Effector CD4-positive, alpha-beta T cell (primary cell): Measurements from ENCODE around the gene AADACL4.

Source experiments
- DNase-seq: peaks from one replicate; pipeline ENCODE4 v3.0.0-alpha.2; 2020

The AADACL4 gene

DNA sequence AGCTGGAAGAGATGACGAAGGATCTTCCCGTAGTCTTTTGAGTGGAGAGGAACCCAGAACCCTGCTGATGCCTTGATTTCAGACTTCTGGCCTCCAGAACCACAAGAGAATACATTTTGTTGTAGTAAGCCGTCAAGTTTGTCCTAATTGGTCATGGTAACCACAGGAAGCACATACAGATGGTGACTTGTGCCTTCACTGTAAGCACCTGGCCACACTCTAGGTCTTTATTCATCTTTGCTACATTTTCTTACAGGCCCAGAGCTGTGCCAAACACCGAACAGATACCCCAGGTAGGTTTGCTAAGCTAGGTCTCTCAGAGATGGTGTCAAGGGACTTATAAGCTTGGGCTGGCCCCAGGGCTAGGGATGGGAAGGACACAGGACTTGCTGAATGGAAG lies 30.7 kb upstream of the AADACL4 start:
- DNase-seq = no peak

DNA sequence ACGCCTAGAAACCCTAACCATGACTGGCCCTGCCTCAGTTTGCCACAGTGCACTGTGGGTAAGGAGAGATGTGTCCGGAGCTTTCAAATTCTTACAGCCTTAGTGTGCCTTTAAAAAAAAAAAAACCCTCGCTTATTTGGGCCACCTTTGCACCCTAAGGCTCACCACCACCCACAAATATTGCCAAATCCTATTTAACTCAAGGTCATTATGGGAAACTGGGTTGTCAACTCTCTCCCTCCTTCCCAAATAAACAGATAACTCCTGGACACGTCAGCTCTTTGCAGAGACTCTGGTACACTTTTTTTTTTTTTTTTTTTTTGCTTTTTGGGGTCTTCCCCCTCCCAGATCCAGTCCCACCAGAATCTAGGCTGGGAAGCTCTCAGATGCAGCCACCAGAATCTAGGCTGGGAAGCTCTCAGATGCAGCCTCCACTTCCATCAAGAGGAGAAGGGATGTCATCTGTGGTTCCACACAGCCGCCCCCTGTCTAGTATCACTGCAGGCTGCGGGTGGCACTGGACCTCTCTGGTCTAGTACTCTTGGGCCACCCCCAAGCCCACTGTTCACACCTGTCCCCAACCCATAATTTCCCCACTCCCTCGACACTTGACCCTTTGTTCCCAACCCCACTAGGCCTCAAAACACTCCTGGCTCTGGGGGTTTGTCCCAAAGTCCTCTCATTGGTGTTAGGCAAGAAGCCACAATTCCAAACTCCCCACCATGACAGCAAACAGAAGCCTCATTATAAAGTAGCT lies 29.3 kb upstream of the AADACL4 start:
- DNase-seq = no peak

DNA sequence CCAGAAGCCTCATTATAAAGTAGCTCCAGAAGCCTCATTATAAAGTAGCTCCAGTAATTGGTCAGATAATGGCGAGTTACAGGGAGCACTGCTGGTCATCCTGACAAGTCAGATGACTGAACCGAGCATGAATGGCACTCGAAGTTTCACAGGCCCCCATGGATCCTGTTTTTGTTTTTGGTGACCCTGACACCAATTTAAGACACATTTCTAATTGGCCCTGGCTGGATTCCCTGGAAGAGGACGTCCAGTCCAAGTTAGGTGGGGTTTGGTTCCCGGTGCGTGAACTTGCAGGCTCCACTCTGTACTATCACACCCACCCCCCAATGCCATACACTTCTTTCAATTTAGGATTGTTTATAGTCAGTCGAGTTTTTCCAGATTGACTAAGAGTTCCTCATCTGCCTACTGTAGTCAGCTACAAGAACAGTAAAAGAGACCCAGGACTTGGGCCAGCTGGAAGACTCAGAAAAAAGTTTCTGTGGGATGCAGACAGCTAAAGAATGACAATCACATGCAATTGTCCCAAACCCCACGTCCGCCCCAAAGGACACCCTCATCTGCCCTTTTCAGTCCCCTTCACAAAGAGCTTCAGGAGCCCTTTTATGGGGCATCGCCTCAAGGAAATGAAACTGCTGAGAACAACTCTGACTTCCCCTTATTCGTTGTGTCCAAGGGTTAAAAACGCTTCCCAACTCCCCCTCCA lies 28.6 kb upstream of the AADACL4 start:
- no peak for DNase-seq

DNA sequence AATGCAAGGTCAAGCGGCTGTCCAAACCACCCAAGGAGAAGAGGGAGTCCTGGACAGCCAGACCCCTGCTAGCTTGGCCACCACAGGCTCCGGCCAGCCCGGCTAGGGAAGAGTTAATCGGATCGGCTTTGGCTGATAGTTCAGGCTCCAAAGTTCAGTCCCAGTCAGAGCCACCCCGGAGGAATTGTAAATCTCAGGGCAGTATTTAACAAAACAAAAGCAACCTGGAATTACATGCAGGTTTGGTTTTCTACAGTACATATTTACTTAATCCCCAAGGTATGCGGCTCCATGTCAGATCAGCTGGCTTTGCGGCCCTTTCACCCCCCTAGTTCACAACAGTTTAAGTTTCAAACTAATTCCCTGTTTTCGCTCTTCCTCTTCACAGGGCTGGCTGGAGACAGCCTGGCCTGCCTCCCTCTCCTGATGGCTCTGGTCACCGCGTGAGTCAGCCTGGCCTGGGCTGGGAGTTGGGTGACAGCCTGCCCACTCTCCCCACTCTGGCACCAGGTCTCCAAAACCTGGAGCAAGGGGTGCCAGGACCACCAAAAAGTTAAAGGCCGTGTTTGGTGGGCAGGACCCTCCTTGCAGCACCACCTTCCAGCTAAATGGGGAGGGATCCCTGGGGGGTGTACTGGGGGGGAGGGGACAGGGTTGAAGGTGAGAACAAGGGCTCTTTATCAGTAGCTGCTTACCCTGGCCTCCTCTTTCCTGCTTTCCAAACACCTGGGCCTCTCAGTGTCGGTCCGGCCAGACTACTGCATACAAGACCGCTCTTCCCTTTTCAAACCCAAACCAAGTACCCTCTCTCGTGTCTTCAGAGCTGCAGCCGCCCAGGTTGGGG lies 27.8 kb upstream of the AADACL4 start:
- no peak for DNase-seq

DNA sequence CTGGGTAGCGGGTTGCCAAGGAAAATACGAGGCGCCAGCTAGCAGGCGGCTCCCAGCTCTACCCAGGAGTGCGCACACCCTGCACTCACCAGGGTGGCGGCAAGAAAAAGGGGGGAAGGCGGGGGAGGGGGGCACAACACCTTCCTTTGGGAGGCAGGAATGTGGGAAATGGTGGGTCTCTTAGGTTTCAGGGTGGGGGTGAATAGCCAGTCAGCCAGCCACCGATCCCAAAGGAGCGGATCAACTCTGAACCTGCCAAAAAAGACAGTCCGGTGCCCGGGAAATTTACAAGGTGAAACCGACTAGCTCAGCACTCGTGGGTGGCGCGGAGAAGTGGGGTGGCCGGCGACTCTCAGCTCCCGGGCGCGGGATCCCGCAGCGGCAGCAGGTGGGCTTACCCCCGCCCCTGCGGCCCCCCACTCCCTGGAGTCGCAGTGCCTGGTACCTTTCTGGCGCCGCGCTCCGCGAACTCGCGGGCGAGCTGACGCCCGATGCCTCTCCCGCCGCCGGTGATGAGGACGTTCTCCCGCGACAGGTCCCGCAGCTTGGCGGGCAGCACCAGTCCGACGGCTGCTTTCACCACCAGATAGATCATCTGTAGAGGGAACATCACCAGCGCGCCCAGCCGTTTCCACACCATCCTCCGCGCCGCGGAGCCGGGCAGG lies 27.0 kb upstream of the AADACL4 start:
- no peak for DNase-seq

DNA sequence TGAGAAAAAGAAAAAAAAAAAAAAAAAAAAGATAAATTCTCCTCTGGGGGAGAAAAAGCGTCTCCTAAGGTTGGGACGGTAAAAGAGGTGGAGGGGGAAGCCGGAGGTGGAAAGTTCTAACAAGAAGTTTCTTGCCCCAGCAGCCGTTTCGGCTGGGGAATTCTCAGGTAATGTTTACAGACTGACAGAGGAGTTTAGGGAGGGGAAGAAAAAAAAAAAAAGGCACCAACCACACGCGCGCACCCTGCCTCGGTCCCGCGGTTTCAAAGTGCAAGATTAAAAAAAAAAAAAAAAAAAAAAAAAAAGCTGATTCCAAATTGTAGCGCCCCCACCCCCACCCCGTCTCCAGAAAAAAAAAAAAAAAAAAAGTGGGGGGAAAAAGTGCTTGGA lies 26.4 kb upstream of the AADACL4 start:
- DNase-seq = peak; percentile 49

DNA sequence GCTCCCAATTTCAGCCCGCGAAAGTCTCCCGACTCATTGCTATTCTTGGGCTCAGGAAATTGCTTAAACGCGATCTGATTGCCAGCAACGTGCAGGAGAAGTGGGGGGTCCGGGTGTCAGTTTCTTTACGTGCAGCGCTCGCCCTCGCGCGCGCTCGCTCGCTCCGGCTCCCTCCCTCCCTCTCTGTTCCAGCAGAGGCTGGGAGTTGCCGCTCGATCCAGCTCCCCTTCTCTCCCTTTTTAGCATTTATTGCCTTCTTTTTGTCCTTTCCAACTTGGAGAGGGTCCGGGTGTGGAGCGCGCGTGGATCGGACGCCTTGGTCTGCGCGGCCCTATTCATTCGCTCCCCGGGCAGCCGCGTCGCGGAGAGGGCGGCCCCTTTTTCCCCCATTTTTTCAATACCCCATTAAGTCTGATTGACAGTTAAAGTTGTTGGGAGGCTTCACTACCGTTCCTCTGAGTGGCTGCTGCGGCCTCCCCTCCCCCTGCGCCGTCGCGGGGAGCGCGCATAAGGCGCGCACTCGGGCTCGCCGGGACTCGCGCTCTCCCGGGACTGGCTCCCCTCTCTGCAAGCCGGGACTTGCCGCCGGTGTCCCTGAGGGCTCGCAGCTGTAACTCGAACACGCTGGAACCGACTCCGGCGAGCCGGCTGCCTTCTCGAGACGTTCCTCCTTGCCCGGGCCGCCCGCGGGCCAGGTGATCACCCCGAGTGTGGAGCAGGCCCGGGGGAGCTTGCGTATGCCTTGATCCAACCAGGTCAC lies 25.8 kb upstream of the AADACL4 start, which contains the start of gene DHRS3:
Gene DHRS3, minus strand, starts transcription at position 310 of the 760 bp plus-strand sequence. CDS start 862 bp downstream, outside the sequence.
- DNase-seq = peak; percentile 52

DNA sequence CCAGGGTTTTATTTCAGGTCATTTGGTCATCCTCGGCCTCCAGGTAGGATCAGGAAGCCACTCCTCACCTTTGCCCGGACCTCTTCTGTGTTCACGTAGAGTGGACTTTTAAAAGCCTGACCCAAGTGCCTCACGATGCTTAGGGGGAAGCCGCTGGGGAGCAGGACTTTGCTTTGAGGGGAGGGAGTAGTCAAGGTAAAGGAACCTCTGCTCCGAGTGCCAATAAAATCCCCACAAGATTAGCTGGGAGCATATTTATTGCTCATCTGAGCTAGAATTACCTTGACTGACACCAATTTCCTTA lies 25.3 kb upstream of the AADACL4 start:
- DNase-seq = no peak

DNA sequence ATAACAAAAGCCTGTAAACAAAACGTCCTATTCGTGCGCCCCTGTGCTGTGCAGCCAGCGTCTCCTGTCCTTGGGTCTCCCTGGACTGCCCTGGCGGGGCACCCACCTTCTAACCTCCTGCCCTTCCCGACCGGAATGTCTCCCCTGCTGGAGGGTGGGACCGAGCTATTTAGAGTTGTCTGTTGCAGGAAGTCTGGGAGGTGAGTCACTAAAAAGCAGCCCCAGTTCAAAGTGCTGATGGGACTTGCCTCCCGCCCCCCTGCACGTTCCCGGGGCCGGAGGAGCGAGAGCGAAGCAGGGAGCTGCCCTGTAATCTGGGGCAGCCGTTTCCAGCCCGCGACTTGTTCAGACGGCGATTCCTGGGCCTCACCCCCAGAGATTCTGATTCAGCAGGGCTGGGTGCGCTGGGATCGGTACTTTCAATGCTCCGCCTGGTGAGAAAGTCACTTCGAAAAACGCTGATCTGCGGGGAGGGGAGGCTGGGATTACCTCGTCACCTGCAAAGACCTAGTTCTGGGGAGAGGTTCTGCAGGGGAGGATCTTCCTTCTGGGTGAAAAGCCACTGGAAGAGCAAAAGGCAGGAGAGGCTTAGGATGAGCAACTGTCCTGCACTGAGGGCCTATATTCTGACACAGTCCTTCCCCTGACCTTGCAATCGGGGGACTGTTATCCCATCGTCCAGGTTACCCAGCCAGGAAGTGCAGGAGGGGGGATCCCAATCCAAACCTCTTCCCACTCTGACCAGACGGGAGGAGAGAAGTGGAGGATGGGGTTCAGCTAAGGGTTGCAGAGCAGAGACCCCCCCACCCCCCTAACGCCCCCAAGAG lies 24.7 kb upstream of the AADACL4 start:
- DNase-seq = peak; percentile 65

DNA sequence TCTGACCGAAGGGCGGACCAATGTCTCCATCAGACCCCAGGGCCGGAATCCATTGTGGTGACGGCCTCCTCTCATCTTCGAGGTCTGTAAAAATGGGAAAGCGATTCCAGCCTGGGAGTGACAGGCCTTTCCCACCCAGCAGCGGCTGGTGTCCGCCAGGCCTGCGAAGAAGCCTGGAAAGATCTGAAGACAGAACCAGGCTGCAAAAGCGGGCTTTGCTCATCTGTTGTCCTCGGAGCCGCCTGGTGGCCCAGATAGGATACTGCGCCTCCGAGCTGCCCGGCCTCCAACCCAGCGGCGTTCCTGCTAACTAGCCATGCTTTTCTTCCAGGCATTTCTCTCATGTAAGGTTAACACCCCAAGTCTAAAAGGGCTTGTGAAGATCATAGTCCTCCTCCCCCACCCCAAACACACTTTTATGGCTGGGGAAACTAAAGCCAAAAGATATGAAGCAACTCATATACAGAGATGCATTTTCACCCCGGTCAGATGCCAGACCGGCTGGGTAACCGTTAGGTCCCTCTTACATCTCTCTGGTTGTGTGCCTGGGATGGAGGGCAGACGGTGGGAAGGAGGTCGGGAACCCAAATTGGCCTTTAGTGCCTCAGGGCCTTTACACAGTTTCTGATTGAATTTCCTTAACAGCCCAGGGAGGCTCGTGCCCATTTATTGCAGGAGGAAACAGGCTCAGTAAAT lies 23.9 kb upstream of the AADACL4 start:
- peak; percentile 71 for DNase-seq

DNA sequence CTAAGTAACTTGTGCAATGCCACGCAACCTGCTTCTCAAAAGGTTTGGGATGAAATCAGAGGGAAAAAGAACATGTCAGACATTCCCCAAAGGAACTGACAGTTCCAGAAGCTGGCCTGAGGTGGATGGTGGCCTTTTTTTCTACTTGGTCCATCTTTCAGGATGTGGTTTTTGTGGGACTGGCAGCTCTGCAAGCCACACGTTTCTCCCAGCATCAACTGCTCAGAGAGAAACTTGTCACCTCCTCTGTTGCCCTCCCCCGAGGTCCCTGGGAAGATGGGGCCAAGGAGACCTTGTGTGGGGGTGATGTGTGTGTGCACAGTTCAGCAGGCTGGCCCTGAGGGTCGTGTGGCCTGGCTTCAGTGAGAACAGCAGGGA lies 23.4 kb upstream of the AADACL4 start:
- no peak for DNase-seq

DNA sequence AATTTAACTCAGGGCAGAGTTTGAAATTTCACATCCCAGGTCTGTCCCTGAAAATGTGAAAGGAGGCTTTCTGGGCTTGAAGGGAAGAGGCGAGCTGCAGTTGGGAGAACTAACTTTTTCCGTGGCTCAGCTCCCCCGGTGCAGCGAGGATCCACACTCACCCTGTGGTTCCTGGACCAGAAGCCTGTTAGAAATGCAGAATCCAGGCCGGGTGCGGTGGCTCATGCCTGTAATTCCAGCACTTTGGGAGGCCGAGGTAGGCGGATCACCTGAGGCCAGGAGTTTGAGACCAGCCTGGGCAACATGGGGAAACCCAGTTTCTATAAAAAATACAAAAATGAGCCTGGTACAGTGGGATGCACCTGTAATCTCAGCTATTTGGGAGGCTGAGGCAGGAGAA lies 23.0 kb upstream of the AADACL4 start:
- DNase-seq = no peak

DNA sequence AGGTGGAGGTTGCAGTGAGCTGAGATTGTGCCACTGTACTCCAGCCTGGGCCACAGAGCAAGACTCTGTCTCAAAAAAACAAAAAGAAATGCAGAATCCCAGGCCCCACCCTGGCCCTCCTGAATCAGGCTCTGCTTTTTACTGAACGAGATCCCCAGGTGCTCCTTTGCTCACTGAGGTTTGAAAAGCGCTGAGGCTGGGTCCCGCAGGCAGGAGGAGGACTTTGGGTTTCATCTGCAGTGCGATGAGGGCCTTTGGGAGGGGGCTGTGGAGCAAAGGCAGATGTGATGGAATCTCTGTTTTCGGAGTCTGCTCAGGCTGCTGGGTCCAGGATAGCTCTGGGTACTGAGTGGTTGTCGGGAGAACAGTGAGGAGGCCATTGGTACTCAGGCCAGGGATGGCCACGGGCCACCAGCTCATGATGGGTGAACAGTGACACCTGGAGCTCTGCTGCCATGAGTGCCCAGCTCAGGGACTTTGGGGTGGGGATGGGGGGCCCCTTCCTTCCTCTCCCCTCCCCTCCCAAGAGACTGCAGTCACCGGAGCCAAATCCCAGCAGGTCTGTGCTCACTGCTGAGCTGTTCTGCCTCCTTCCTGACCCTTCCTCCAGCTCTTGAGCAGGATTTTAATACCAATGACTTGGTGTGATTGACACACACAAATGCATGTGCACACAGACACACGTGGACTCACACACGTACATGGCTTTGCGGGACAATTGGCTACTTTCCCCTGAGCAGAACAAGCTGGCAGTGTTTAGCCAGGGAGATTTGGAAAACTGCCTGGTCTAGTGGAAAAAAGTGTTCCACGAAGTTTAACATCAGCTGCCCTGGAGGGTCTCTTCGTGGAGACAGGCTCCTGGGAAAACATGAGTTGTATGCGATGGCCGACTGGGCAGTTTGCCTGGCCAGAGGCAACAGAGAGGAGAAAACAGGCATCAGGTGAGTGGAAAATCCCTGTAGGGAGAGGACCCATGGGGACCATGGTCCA lies 22.2 kb upstream of the AADACL4 start:
- no peak for DNase-seq

DNA sequence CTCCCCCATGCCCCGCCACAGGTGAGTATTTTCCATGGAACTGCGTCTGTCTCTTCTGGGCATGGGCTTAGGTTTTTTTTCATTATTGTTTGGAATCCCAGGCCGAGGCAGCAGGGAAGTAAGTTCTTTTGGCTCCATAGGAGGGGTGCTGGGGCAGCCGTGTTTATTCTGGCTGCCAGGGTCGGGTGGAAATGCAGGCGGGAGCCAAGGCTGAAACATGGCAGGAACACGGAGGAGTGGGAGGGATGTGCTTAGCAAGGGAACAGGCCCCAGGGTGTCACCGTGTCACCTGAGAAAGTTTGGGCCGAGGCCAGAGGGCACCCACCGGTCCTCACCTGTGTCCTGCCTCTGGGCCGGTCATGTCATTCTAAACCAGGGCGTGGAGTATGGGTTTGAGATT lies 21.4 kb upstream of the AADACL4 start:
- no peak for DNase-seq

DNA sequence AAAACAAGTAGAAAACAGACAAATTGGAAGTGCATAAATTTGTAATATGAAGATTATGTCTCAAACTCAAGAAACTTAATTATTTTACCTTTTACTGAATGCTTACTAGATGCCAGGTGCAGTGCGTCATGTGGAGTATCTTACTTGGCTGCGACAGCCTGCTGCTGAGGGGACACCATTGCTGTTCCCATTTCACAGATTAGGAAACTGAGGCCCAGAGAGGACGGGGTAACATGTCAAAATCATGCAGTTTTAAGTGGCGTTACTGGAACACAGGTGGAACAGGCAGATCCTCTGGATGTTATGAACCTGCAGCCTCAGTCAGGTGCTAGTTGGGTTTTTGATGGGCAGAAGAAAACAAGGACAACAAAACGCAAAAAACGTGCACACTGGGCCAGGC lies 18.6 kb upstream of the AADACL4 start:
- no peak for DNase-seq

DNA sequence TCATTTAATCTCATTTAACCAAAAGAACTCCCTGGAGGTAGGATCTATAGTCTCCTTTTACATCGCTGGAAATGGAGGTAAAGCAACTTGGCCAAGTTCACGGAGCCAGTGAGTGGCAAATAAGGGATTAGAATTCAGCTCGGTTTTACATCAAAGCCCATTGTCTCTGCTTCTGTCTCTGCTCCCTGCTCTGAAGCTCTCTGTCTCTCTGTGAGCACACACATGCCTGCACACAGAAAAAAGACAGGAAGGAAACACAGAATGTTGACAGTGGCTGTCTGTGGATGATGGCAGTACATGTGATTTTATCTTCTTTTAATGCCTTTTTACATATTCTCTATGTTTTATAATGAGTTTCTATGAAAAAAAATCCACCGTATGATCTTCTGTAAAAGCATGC lies 17.0 kb upstream of the AADACL4 start:
- no peak for DNase-seq

DNA sequence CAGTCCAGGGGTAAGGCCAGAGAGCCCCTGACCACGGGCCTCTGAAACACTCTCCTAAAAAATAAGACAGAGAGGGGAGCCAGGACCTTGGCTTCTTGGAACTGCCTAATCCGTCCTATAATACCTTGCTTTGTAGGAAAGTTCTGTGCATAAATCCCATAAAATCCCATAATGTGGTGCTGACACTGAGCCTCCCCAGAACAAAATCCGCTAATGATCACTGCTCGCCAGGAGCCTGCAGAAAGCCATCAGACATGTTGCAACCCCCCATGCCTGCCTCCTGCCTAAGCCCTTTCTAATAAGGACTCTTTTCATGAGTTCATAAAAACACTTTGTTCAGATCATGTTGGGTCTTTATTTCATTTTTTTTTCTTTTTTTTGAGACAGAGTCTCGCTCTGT lies 16.6 kb upstream of the AADACL4 start:
- no peak for DNase-seq

DNA sequence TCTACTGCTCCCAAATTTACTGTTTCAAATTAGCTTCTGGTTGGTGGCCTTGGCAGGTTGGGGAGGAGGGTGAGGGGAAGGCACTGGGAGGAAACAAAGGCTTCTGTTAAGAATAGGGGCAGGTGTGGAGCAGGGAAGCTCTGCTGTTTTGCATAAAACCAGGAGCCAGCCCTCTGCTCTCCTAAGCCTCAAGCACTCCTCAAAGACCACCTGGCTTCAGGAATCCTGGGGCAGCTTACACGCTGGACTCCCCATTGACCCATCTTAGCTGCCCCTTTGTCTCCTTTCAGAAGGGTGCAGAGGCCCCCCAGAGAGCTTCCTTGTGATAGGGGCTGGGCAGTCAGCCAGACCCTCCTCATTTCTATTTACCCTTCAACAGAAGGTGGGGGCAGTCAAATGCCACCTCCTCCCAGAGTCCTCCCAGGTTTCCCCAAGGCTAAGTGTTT lies 14.4 kb upstream of the AADACL4 start:
- no peak for DNase-seq

DNA sequence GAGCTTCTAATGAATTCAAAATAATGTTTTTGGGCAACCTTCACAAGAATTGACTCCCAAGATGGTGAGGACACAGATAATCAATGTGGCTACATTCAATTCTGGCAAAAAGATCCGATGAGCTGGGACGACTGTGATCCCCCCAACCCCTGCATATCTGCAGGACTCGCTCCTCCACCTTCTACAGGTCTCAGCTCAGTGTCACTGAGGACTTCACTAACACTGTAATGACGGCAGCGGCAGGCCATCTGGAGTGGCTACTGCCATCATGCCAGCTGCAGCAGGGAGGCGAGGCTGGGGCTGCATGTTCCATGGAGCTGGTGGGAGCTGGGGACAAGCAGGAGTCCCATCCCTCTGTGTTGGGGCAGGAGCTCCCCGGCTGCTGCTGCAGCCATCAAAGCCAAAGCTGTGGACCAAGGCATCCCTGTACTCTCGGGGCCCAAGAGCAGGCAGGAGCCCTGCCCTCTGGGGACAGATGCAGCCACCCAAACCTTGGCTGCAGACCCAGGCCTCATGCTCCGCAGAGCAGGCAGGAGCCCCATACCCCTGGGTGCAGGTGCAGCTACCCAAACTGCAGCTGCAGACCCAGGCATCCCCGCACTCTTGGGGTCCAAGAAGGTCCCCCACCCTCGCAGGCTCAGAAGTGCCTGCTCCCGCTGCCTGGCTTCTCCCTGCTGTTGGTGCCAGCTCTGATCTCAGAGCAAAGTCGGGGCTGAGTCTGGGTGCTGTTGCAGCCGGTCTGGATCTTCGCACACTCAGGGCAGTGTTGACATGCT lies 13.7 kb upstream of the AADACL4 start:
- no peak for DNase-seq
